IMR-90 (cell line): Measurements from ENCODE around the gene PCGF2. TPM values are rescaled to one million over a fixed set of nuclear protein-coding genes. Genes with fewer than 3 reads are reported as not detected.

Experiments
- ATAC-seq: fragments of 200-7000 bp; cut with Tn5 transposase; 2 replicates; pipeline ENCODE4 v1.9.1; 2020; ENCODE audit warnings: low read depth, mild to moderate bottlenecking, moderate library complexity
- Bru-seq: library from RNA; stranded (reverse); fragments of 400-500 nt; gene quantifications from one replicate; lab custom pipeline; 2021; lab: Mats Ljungman, UMichigan
- BruChase-seq, 2 experiments: library from RNA; stranded (reverse); fragments of 400-500 nt; gene quantifications; one replicate each; lab custom pipeline; 2021; lab: Mats Ljungman, UMichigan
- BruUV-seq: library from RNA; stranded (reverse); fragments of 400-500 nt; replicated peaks from 2 replicates; lab custom pipeline; 2021; lab: Mats Ljungman, UMichigan
- CTCF ChIA-PET: fragments of 300-600 bp; formaldehyde crosslinking; extraction: SDS; loops from one replicate; lab custom pipeline; 2021; ENCODE audit warnings: antibody characterized with exemption; lab: Yijun Ruan, JAX
- POLR2A ChIA-PET: fragments of 300-600 bp; sonication (Branson Sonifier 250); formaldehyde crosslinking; loops from one replicate; lab custom pipeline; 2022; ENCODE audit warnings: antibody characterized with exemption; ENCODE audit not compliant: unreplicated experiment; lab: Charles Lee
- DNase-seq: peaks from one replicate; pipeline ENCODE4 v3.0.0; 2013
- H2AFZ ChIP-seq: replicated peaks from 2 replicates; pipeline ENCODE3; 2013; ENCODE audit warnings: low read length, mild to moderate bottlenecking; ENCODE audit not compliant: poor library complexity
- H2AK5ac ChIP-seq: 2 replicates; pipeline ENCODE4 v1.6.1; 2013; ENCODE audit warnings: low read depth, low read length, inconsistent platforms
- H2AK9ac ChIP-seq: replicated peaks from 2 replicates; pipeline ENCODE3; 2013; ENCODE audit warnings: mild to moderate bottlenecking, low read depth, low read length, moderate library complexity; ENCODE audit not compliant: poor library complexity
- H2BK120ac ChIP-seq: 2 replicates; pipeline ENCODE4 v1.6.1; 2013; ENCODE audit warnings: low read depth, low read length, inconsistent platforms
- H2BK15ac ChIP-seq: 3 replicates; pipeline ENCODE4 v1.6.1; 2013; ENCODE audit warnings: low read depth, low read length, inconsistent platforms
- H2BK20ac ChIP-seq: 2 replicates; pipeline ENCODE4 v1.6.1; 2013; ENCODE audit warnings: low read depth, mild to moderate bottlenecking, inconsistent platforms, low read length, moderate library complexity
- H2BK5ac ChIP-seq: 2 replicates; pipeline ENCODE4 v1.6.1; 2013; ENCODE audit warnings: mild to moderate bottlenecking, low read depth, low read length, inconsistent platforms; ENCODE audit not compliant: poor library complexity, severe bottlenecking
- H3K14ac ChIP-seq: replicated peaks from 2 replicates; pipeline ENCODE4 v1.6.1; 2013; ENCODE audit warnings: low read depth, low read length, inconsistent platforms
- H3K18ac ChIP-seq: 2 replicates; pipeline ENCODE4 v1.6.1; 2013; ENCODE audit warnings: low read depth, low read length, control low read depth
- H3K23ac ChIP-seq: 2 replicates; pipeline ENCODE4 v1.6.1; 2013; ENCODE audit warnings: low read depth, low read length, inconsistent platforms
- H3K27ac ChIP-seq: 2 replicates; pipeline ENCODE4 v1.5.1; 2013; ENCODE audit warnings: mild to moderate bottlenecking, control low read depth, low read length; ENCODE audit not compliant: insufficient read depth
- H3K27me3 ChIP-seq: 2 replicates; pipeline ENCODE4 v1.6.1; 2013; ENCODE audit warnings: low read length; ENCODE audit not compliant: control insufficient read depth, insufficient read depth
- H3K36me3 ChIP-seq: 2 replicates; pipeline ENCODE4 v1.6.1; 2013; ENCODE audit warnings: low read length, mixed read lengths; ENCODE audit not compliant: control insufficient read depth, insufficient read depth
- H3K4ac ChIP-seq: 2 replicates; pipeline ENCODE4 v1.6.1; 2013; ENCODE audit warnings: low read depth, low read length, inconsistent platforms
- H3K4me1 ChIP-seq: 2 replicates; pipeline ENCODE4 v1.6.1; 2013; ENCODE audit warnings: low read length, mixed read lengths; ENCODE audit not compliant: control insufficient read depth, insufficient read depth
- H3K4me2 ChIP-seq: 2 replicates; pipeline ENCODE4 v1.6.1; 2013; ENCODE audit warnings: low read depth, mild to moderate bottlenecking, control low read depth, low read length, moderate library complexity
- H3K4me3 ChIP-seq: 2 replicates; pipeline ENCODE4 v1.5.1; 2013; ENCODE audit warnings: low read depth, mild to moderate bottlenecking, control low read depth, low read length, moderate library complexity; ENCODE audit not compliant: insufficient read depth
- H3K56ac ChIP-seq: 2 replicates; pipeline ENCODE4 v1.6.1; 2013; ENCODE audit warnings: low read length, inconsistent platforms; ENCODE audit not compliant: insufficient read depth; ENCODE audit errors: extremely low read depth
- H3K79me1 ChIP-seq, 2 experiments: 2 replicates each; pipeline ENCODE4 v1.6.1; 2013; ENCODE audit warnings: low read length in 2 of 2, inconsistent platforms in 1 of 2, low read depth in 1 of 2
- H3K9ac ChIP-seq: 2 replicates; pipeline ENCODE4 v1.6.1; 2013; ENCODE audit warnings: low read depth, low read length, control low read depth
- H3K9me1 ChIP-seq: 2 replicates; pipeline ENCODE4 v1.6.1; 2013; ENCODE audit warnings: low read length, inconsistent platforms; ENCODE audit not compliant: insufficient read depth
- H3K9me3 ChIP-seq: 2 replicates; pipeline ENCODE4 v1.6.1; 2013; ENCODE audit warnings: low read length; ENCODE audit not compliant: control insufficient read depth, insufficient read depth
- H4K20me1 ChIP-seq: 2 replicates; pipeline ENCODE4 v1.6.1; 2013; ENCODE audit warnings: low read length, inconsistent platforms; ENCODE audit not compliant: insufficient read depth
- H4K5ac ChIP-seq: 2 replicates; pipeline ENCODE4 v1.6.1; 2013; ENCODE audit warnings: mild to moderate bottlenecking, low read depth, low read length, control low read depth
- H4K8ac ChIP-seq, 2 experiments: 2 replicates each; pipeline ENCODE4 v1.6.1; 2013; ENCODE audit warnings: low read depth in 2 of 2, low read length in 2 of 2, control low read depth in 1 of 2, inconsistent platforms in 1 of 2
- H4K91ac ChIP-seq: 2 replicates; pipeline ENCODE4 v1.6.1; 2013; ENCODE audit warnings: low read depth, low read length, inconsistent platforms; ENCODE audit not compliant: insufficient read depth
- BHLHE40 ChIP-seq: fragments of 150-350 bp; IDR thresholded peaks from 2 replicates; pipeline ENCODE4 v1.6.1; 2016; ENCODE audit warnings: mild to moderate bottlenecking, low read depth, low read length
- CHD1 ChIP-seq: IDR thresholded peaks from 2 replicates; pipeline ENCODE4 v1.6.1; 2012; ENCODE audit warnings: low read depth, low read length, improper control_type of control experiment
- ELK1 ChIP-seq: fragments of 150-350 bp; IDR thresholded peaks from 2 replicates; pipeline ENCODE4 v1.6.1; 2016; ENCODE audit warnings: low read depth, mild to moderate bottlenecking, low read length, moderate library complexity, borderline replicate concordance
- FOS ChIP-seq: fragments of 150-350 bp; IDR thresholded peaks from 2 replicates; pipeline ENCODE4 v1.6.1; 2016; ENCODE audit warnings: low read depth, low read length
- MAFK ChIP-seq: IDR thresholded peaks from 2 replicates; pipeline ENCODE4 v1.6.1; 2012; ENCODE audit warnings: low read depth, low read length, improper control_type of control experiment
- MAZ ChIP-seq: IDR thresholded peaks from 2 replicates; pipeline ENCODE4 v1.6.1; 2012; ENCODE audit warnings: low read depth, mild to moderate bottlenecking, low read length, improper control_type of control experiment, moderate library complexity, borderline replicate concordance
- MXI1 ChIP-seq: IDR thresholded peaks from 2 replicates; pipeline ENCODE4 v1.6.1; 2012; ENCODE audit warnings: low read depth, mild to moderate bottlenecking, low read length, moderate library complexity, borderline replicate concordance
- NFE2L2 ChIP-seq: fragments of 150-350 bp; IDR thresholded peaks from 2 replicates; pipeline ENCODE4 v1.6.1; 2016; ENCODE audit warnings: low read depth, mild to moderate bottlenecking, low read length
- POLR2A ChIP-seq: IDR thresholded peaks from 2 replicates; pipeline ENCODE4 v1.6.1; 2012; ENCODE audit warnings: mild to moderate bottlenecking, low read depth, low read length
- RAD21 ChIP-seq: IDR thresholded peaks from 2 replicates; pipeline ENCODE4 v1.6.1; 2012; ENCODE audit warnings: low read length, improper control_type of control experiment
- RCOR1 ChIP-seq: IDR thresholded peaks from 2 replicates; pipeline ENCODE4 v1.6.1; 2012; ENCODE audit warnings: mild to moderate bottlenecking, low read length, improper control_type of control experiment; ENCODE audit not compliant: insufficient replicate concordance
- USF2 ChIP-seq: fragments of 150-350 bp; IDR thresholded peaks from 2 replicates; pipeline ENCODE4 v1.6.1; 2017; ENCODE audit warnings: mild to moderate bottlenecking, antibody characterized with exemption, low read length, low read depth
- WGBS, 2 experiments: methylation state at CpG; one replicate each; pipeline versions ENCODE4 v1.1.5 to v1.1.7; 2013; ENCODE audit warnings: missing lambda C conversion rate in 2 of 2; ENCODE audit not compliant: insufficient read length in 1 of 2; ENCODE audit errors: extremely low coverage in 2 of 2; 5-methylcytosine and 5-hydroxymethylcytosine counted together
- dilution Hi-C: fragments of 300-500 bp; cut with HindIII; formaldehyde crosslinking; loops from one replicate; pipeline ENCODE4 v1.14.3; 2018; ENCODE audit warnings: low sequenced_read_pairs; ENCODE audit not compliant: unreplicated experiment
- in situ Hi-C: fragments of 300-500 bp; cut with MboI; formaldehyde crosslinking; loops from 3 replicates; pipeline ENCODE4 v1.14.3; 2019; ENCODE audit warnings: low sequenced_read_pairs, inconsistent platforms, mixed read lengths
- intact Hi-C: fragments of 100-400 bp; cut with micrococcal nuclease; formaldehyde crosslinking; loops from 2 replicates; pipeline ENCODE4 v1.10.0; 2022
- long read RNA-seq: library from polyadenylated mRNA; unstranded; transcript quantifications from one replicate; pipeline ENCODE4 v2.0.0, GENCODE V29; 2021; ENCODE audit not compliant: unreplicated experiment
- polyA plus RNA-seq, 3 experiments: library from polyadenylated mRNA; depleted of rRNA; stranded (reverse); fragments of >200 nt; gene quantifications; 2 replicates each; pipeline ENCODE4 v1.2.3, GENCODE V29; 2012; ENCODE audit warnings: low replicate concordance in 1 of 3
- total RNA-seq: library from RNA; depleted of rRNA; stranded (reverse); fragments of >200 nt; gene quantifications from 2 replicates; pipeline ENCODE4 v1.2.3, GENCODE V29; 2012; rRNA removed

The PCGF2 gene
- total RNA-seq: 1.1 and 1.4 TPM in 2 replicates
- polyA plus RNA-seq (2012; rRNA removed): 18.2 and 27.8 TPM in 2 replicates
- polyA plus RNA-seq (2012; cell fraction: cytosol; rRNA removed): 17.3 and 39.2 TPM in 2 replicates
- polyA plus RNA-seq (2012; cell fraction: nucleus; rRNA removed; ENCODE audit: low replicate concordance): 30.3 and 77.5 TPM in 2 replicates
- percentile 66 among the genes with signal in this experiment for Bru-seq, nascent RNA
- percentile 80 among the genes with signal in this experiment for BruChase-seq, experiment 1, labeled RNA remaining after a 6-hour chase
- BruChase-seq, experiment 2, labeled RNA remaining after a 2-hour chase: percentile 72 among the genes with signal in this experiment
- long read RNA-seq, partial matches to known transcripts: 9 of 19 reads
- long read RNA-seq, other reads (novel, unspliced or antisense): 10 of 19 reads

- dilution Hi-C loops: no loop called here
- peak within 1 kb of the TSS; percentile 88; the same call in 1 of the 2 replicates for H4K91ac ChIP-seq
These were observed at the start of gene PCGF2 for GRCh38 chr17:38748149-38748891. Gene PCGF2 (minus strand): TSS chr17:38748336. CDS start chr17:38740402, 7,934 bp downstream.

More at GRCh38 chr17:38748149-38748891, at the start of gene PCGF2:
- Histone ChIP-seq H3K36me3 (no peaks in the 10 kb centered on the region), H3K9me1 (peaks cover 17% of the 10 kb centered on the region), H3K4ac (peak within 1 kb of the TSS; percentile 92), H3K9me3 (no peaks in the 10 kb centered on the region), H3K14ac (peak within 1 kb of the TSS; percentile 92), H3K4me1 (peaks cover 16% of the 10 kb centered on the region), H3K23ac (peak within 1 kb of the TSS; percentile 68; the same call in 1 of the 2 replicates), H2AK5ac (peak within 1 kb of the TSS; percentile 94), H3K4me2 (peak within 1 kb of the TSS; percentile 95), H2AK9ac (peak within 1 kb of the TSS; percentile 99), H3K18ac (peak within 1 kb of the TSS; percentile 46), H3K79me1 (peaks cover 0 to 47% of the 10 kb centered on the region in 2 experiments; a peak in 3 of 4 replicates), H2BK15ac (peak within 1 kb of the TSS; percentile 45; the same call in 1 of the 3 replicates), H3K56ac (peak within 1 kb of the TSS; percentile 52), H3K4me3 (peak within 1 kb of the TSS; percentile 91), H3K27ac (peak within 1 kb of the TSS; percentile 94), H2BK5ac (peak within 1 kb of the TSS; percentile 85), H4K5ac (peak within 1 kb of the TSS; percentile 58), H2BK20ac (no peak within 1 kb of the TSS), H3K9ac (peak within 1 kb of the TSS; percentile 92), H3K27me3 (no peaks in the 10 kb centered on the region), H2AFZ (peak within 1 kb of the TSS; percentile 90), H4K8ac (peak within 1 kb of the TSS; percentile 84 to 91), H2BK120ac (peak within 1 kb of the TSS; percentile 58), H4K20me1 (peaks cover 45% of the 10 kb centered on the region)
- intact Hi-C loops (no loop called here), in situ Hi-C loops (no loop called here)
- ChIA-PET CTCF (no interaction called here), POLR2A (interaction anchor here (0.6 kb wide), 1 partner anchor 46 kb away, joined by 3 read pairs; no protein-coding TSS in a partner anchor)
- DNase-seq (peak; percentile 89), ATAC-seq (peak; percentile 20)
- BruUV-seq: no TSS peak
- no peak for TF ChIP-seq BHLHE40
- no peak for TF ChIP-seq MXI1
- no peak for TF ChIP-seq POLR2A
- no peak for TF ChIP-seq NFE2L2
- TF ChIP-seq FOS: no peak
- TF ChIP-seq MAFK: no peak
- peak; percentile 46; the same call in 1 of the 2 replicates for TF ChIP-seq MAZ
- no peak for TF ChIP-seq RAD21
- peak; percentile 93 for TF ChIP-seq USF2
- no peak for TF ChIP-seq CHD1
- no peak for TF ChIP-seq RCOR1
- TF ChIP-seq ELK1: no peak
- WGBS, 2 experiments: no CpG with 5 or more reads among the region's 47 CpGs
